A673 (cell line): ENCODE data around the gene ASB8. TPM values are rescaled to one million over a fixed set of nuclear protein-coding genes. Genes with fewer than 3 reads are reported as not detected.
"Not testable (repeated sequence)": the region's sequence is repeated elsewhere in the genome, so short reads cannot be mapped to it uniquely, and the experiment has no call there.

Experiments
- BruUV-seq: library from RNA; stranded (reverse); fragments of 400-500 nt; replicated peaks from 2 replicates; lab custom pipeline; 2021; lab: Mats Ljungman, UMichigan
- CTCF ChIA-PET: fragments of 300-600 bp; sonication (Branson Sonifier 250); formaldehyde crosslinking; loops from one replicate; lab custom pipeline; 2022; ENCODE audit warnings: antibody characterized with exemption; lab: Charles Lee
- POLR2A ChIA-PET: fragments of 300-600 bp; sonication (Branson Sonifier 250); formaldehyde crosslinking; loops from one replicate; lab custom pipeline; 2022; ENCODE audit warnings: antibody characterized with exemption; ENCODE audit not compliant: low non-redundant PET; lab: Charles Lee
- DNase-seq: peaks from one replicate; pipeline ENCODE4 v3.0.0-alpha.2; 2015; ENCODE audit warnings: low spot score
- H3K27ac ChIP-seq: fragments of 200-600 bp; sonication (generic); 2 replicates; pipeline ENCODE4 v1.5.1; 2016; ENCODE audit warnings: mixed run types, low read depth, mild to moderate bottlenecking, mixed read lengths, antibody characterized with exemption, low read length; ENCODE audit not compliant: poor library complexity, severe bottlenecking
- H3K27me3 ChIP-seq: fragments of 200-600 bp; sonication (generic); replicated peaks from 2 replicates; pipeline ENCODE4 v1.6.1; 2017; ENCODE audit warnings: mixed run types, low read depth, mild to moderate bottlenecking, mixed read lengths, antibody characterized with exemption, low read length; ENCODE audit not compliant: insufficient read depth, poor library complexity
- H3K36me3 ChIP-seq: fragments of 200-600 bp; sonication (generic); 2 replicates; pipeline ENCODE4 v1.6.1; 2016; ENCODE audit warnings: mixed run types, mild to moderate bottlenecking, mixed read lengths, antibody characterized with exemption, low read length; ENCODE audit not compliant: insufficient read depth, poor library complexity, severe bottlenecking
- H3K4me1 ChIP-seq: fragments of 200-600 bp; sonication (generic); 2 replicates; pipeline ENCODE4 v1.6.1; 2017; ENCODE audit warnings: mixed run types, mild to moderate bottlenecking, mixed read lengths, antibody characterized with exemption, low read length; ENCODE audit not compliant: insufficient read depth, poor library complexity, severe bottlenecking
- H3K4me3 ChIP-seq: fragments of 200-600 bp; sonication (generic); 2 replicates; pipeline ENCODE4 v1.5.1; 2016; ENCODE audit warnings: low read depth, mixed run types, mild to moderate bottlenecking, mixed read lengths, low read length; ENCODE audit not compliant: poor library complexity, severe bottlenecking
- H3K9me3 ChIP-seq: fragments of 200-600 bp; sonication (generic); 2 replicates; pipeline ENCODE4 v1.6.1; 2016; ENCODE audit warnings: mixed run types, low read depth, mild to moderate bottlenecking, mixed read lengths, antibody characterized with exemption, low read length; ENCODE audit not compliant: poor library complexity, severe bottlenecking
- EZH2 ChIP-seq: fragments of 200-600 bp; sonication (generic); IDR thresholded peaks from 2 replicates; pipeline ENCODE4 v1.6.1; 2017; ENCODE audit warnings: borderline replicate concordance, low read depth, mild to moderate bottlenecking, mixed read lengths, antibody characterized with exemption, low read length; ENCODE audit not compliant: poor library complexity, severe bottlenecking
- intact Hi-C: fragments of 100-400 bp; cut with micrococcal nuclease; formaldehyde crosslinking; loops from one replicate; pipeline ENCODE4 v1.10.0; 2022; ENCODE audit not compliant: unreplicated experiment
- total RNA-seq: library from RNA; stranded (reverse); gene quantifications from 2 replicates; pipeline ENCODE4 v1.2.3, GENCODE V29; 2021
- TF ChIP-seq, protein P1 (sequence below): fragments of 300-800, 200-600 bp; sonication (generic); conservative IDR thresholded peaks from 2 replicates; pipeline ENCODE4 v1.5.1; 2017; ENCODE audit warnings: low read depth, mild to moderate bottlenecking, antibody characterized with exemption, low read length, moderate library complexity, mixed read lengths

Gene ASB8
- total RNA-seq, 1 experiment from 2014 or later, result 23.5 TPM

DNA sequence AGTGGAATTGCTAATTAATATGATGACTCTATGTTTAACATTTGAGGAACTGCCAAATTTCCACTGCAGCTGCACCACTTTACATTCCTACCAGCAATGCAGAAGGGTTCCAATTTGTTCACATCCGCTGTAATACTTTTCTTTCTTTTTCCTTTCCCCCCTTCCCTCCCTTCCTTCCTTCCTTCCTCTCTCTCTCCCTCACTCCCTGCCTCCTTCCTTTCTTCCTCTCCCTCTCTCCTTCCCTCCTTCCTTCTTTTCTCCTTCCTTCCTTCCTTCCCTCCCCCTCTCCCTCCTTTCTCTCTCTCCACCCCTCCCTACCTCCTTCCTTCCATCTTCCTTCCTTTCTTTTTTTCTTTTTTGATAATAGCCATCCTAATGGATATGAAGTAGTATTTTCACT, 41.4 kb downstream of the ASB8 start:
- TF ChIP-seq EZH2, result no peak
- TF ChIP-seq, protein P1, sequence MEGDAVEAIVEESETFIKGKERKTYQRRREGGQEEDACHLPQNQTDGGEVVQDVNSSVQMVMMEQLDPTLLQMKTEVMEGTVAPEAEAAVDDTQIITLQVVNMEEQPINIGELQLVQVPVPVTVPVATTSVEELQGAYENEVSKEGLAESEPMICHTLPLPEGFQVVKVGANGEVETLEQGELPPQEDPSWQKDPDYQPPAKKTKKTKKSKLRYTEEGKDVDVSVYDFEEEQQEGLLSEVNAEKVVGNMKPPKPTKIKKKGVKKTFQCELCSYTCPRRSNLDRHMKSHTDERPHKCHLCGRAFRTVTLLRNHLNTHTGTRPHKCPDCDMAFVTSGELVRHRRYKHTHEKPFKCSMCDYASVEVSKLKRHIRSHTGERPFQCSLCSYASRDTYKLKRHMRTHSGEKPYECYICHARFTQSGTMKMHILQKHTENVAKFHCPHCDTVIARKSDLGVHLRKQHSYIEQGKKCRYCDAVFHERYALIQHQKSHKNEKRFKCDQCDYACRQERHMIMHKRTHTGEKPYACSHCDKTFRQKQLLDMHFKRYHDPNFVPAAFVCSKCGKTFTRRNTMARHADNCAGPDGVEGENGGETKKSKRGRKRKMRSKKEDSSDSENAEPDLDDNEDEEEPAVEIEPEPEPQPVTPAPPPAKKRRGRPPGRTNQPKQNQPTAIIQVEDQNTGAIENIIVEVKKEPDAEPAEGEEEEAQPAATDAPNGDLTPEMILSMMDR, result no peak
- H3K4me3 ChIP-seq, result no peak overlapping the region
- BruUV-seq, result no TSS peak

DNA sequence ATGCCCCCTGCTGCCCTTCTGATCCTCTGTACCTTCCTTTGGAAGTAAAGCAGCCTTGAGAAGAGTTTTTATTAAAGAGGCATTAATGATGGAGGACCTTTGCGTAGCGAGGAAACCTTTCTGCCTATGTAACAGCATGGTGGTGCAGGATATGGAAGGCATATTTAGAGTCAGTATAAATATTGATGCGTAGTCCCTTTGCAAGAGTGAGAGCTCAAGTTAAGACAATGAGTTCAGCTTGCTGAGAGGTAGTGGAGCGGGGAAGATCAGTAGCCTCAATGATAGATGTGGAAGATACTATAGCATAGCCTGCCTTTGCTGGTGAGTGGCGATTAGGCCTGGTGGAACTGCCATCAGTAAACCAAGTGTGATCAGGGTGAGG, 46.0 kb downstream of the ASB8 start:
- BruUV-seq, DNase-seq, H3K27me3 ChIP-seq, H3K27ac ChIP-seq, H3K9me3 ChIP-seq, intact Hi-C loops, H3K4me3 ChIP-seq, H3K36me3 ChIP-seq, POLR2A ChIA-PET, CTCF ChIA-PET, H3K4me1 ChIP-seq: not testable (repeated sequence)

More for the DNA sequence above, 41.4 kb downstream of the ASB8 start:
- CTCF ChIA-PET, result no interaction called here
- no peak overlapping the region for H3K27ac ChIP-seq
- DNase-seq, result no peak
- H3K36me3 ChIP-seq, result no peaks in the 10 kb centered on the region
- POLR2A ChIA-PET, result no interaction called here
- H3K27me3 ChIP-seq, result peaks cover 11% of the 10 kb centered on the region
- H3K4me1 ChIP-seq, result peaks cover 10% of the 10 kb centered on the region
- intact Hi-C loops, result no loop called here
- no peaks in the 10 kb centered on the region for H3K9me3 ChIP-seq

DNA sequence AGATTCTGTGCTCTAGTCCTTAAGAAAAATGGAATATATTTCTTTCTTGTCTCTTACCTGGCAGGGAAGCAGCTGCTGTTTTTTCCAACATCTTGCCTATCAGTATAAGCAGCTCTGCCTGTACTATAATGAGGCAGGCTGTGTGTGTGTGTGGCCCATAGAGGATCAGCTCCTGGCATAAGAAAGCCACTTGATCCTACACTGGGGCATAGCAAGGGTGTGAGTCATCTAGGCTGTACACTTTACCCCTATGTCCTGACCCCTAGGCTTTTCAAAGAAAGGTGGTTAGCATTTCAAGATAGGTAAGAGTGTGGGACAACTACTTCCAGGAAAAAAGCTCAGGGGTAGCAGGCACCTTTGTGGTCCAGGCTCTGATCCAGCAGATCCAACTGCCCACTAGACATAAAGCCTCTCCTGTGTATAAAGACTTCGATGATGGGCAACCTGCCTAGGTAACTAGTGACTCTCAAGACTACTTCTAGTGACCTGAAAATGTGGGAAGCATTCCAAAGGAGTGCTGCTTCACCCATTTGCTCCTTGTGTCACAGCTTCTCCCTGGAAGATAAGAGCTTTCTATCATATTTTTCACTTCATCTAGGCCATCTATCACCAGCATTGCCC, 46.5 kb downstream of the ASB8 start:
- ChIA-PET CTCF (no interaction called here), POLR2A (no interaction called here)
- Histone ChIP-seq H3K36me3 (no peaks in the 10 kb centered on the region), H3K27ac (no peak overlapping the region), H3K4me3 (no peak overlapping the region), H3K27me3 (peaks cover 5% of the 10 kb centered on the region), H3K9me3 (no peaks in the 10 kb centered on the region), H3K4me1 (no peaks in the 10 kb centered on the region)
- no TSS peak for BruUV-seq
- TF ChIP-seq, protein P1, result no peak
- no peak for TF ChIP-seq EZH2
- DNase-seq, result no peak
- intact Hi-C loops, result no loop called here

DNA sequence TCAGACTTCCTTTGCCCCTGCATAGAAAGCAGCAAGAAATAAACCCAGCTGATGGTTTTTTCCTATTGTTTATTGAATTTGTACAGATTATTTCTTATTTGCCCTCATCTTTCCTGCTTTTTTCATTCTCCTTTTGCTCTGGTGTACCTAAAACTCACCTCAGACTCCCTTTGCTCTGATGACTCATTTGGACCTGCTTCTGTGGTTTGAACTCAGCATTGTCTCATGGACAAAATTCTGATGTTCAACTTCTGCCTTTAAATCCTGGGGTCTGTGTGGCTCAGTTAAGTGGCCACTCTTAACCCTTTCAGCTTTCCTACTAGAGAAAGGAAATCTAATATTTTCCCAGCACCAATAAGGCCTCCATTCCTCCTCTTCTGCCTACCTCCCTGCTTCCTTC, 47.9 kb downstream of the ASB8 start:
- DNase-seq, result no peak
- POLR2A ChIA-PET, result no interaction called here
- Histone ChIP-seq H3K36me3 (no peaks in the 10 kb centered on the region), H3K4me1 (peaks cover 6% of the 10 kb centered on the region), H3K4me3 (no peak overlapping the region), H3K9me3 (no peaks in the 10 kb centered on the region), H3K27ac (no peak overlapping the region), H3K27me3 (peaks cover 5% of the 10 kb centered on the region)
- no peak for TF ChIP-seq EZH2
- TF ChIP-seq, protein P1, result no peak
- CTCF ChIA-PET, result no interaction called here
- intact Hi-C loops, result loop anchor here (5.0 kb wide), 1 partner anchor 48 kb away; the partner anchor contains the start of gene ASB8
- BruUV-seq, result no TSS peak
